Measurements from ENCODE around the gene PROSER3. TPM values are rescaled to one million over a fixed set of nuclear protein-coding genes. Genes with fewer than 3 reads are reported as not detected.

PROSER3 gene
- total and polyA plus RNA-seq, 2 of the 13 experiments (the other 11 are each of a cell fraction or from before 2014, with no cell fraction given) = 5.1 to 5.7 TPM

DNA sequence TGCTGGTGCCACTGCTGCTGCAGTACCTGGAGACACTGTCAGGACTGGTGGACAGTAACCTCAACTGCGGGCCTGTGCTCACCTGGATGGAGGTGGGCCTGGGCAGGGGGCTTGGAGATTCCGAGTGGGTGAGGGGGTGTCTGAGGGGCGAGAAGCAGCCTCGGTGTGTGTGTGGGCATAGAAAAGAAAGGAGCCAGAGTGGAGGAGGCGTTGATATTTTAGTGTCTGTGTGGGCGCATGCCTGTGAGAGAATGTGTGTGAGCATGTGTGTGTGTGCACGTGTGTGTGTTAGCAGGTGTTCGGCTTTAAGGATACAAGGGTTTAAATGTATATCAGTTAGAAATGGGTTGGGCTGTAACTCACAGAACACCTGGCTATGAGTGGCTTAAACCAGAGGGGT, 21.1 kb downstream of the PROSER3 start:
- intact Hi-C loops (cut with micrococcal nuclease; ENCODE audit: unreplicated experiment) = loop anchor here (5.0 kb wide), 1 partner anchor 33 kb away; the partner anchor contains the start of gene PRODH2
- Histone ChIP-seq H3K36me3 (replicated peaks in 1 of 2; ENCODE audit: control insufficient read depth in 1 of 2, insufficient read depth in 2 of 2, low read length in 2 of 2) (peaks cover 0 to 2% of the 10 kb centered on the region in 2 experiments; a peak in 2 of 5 replicates), H3K4me1 (ENCODE audit: insufficient read depth, low read length) (peaks cover 47% of the 10 kb centered on the region), H3K4me2 (ENCODE audit: low read depth, low read length) (no peak overlapping the region), H2AFZ (ENCODE audit: low read length) (no peak overlapping the region), H3K27ac (ENCODE audit: extremely low read length, insufficient read depth, low read length) (no peak overlapping the region), H3K4me3 (replicated peaks in 1 of 3; ENCODE audit: insufficient read depth in 1 of 3, low read depth in 2 of 3, low read length in 3 of 3) (no peak overlapping the region), H3K9ac (ENCODE audit: insufficient read depth, low read depth, low read length) (no peak overlapping the region), H4K20me1 (ENCODE audit: insufficient read depth, low read length) (no peaks in the 10 kb centered on the region), H3K27me3 (ENCODE audit: control insufficient read depth in 1 of 2, insufficient read depth in 2 of 2, low read length in 2 of 2) (no peaks in the 10 kb centered on the region), H3K79me2 (ENCODE audit: insufficient read depth, low read length) (no peaks in the 10 kb centered on the region), H3K9me3 (ENCODE audit: low read length) (no peaks in the 10 kb centered on the region)
- ChIA-PET CTCF (ENCODE audit: low intra/inter-chr PET ratio, low total read pairs) (no interaction called here), POLR2A (no interaction called here)
- DNase-seq (ENCODE audit: low spot score) (no peak), FAIRE-seq (no peak), ATAC-seq (no peak)
- no peak for TF ChIP-seq SSRP1 (CRISPR knock-in tag; IDR thresholded peaks at IDR 0.05)
- no peak for TF ChIP-seq ZNF124 (CRISPR knock-in tag; IDR thresholded peaks at IDR 0.05)
- no peak for TF ChIP-seq ZBTB20 (CRISPR knock-in tag; IDR thresholded peaks at IDR 0.05; ENCODE audit: borderline replicate concordance, low read depth)
- no peak for TF ChIP-seq ZNF619 (CRISPR knock-in tag; IDR thresholded peaks at IDR 0.05)
- TF ChIP-seq HOXD1 (CRISPR knock-in tag; IDR thresholded peaks at IDR 0.05) = no peak
- TF ChIP-seq, protein P1, sequence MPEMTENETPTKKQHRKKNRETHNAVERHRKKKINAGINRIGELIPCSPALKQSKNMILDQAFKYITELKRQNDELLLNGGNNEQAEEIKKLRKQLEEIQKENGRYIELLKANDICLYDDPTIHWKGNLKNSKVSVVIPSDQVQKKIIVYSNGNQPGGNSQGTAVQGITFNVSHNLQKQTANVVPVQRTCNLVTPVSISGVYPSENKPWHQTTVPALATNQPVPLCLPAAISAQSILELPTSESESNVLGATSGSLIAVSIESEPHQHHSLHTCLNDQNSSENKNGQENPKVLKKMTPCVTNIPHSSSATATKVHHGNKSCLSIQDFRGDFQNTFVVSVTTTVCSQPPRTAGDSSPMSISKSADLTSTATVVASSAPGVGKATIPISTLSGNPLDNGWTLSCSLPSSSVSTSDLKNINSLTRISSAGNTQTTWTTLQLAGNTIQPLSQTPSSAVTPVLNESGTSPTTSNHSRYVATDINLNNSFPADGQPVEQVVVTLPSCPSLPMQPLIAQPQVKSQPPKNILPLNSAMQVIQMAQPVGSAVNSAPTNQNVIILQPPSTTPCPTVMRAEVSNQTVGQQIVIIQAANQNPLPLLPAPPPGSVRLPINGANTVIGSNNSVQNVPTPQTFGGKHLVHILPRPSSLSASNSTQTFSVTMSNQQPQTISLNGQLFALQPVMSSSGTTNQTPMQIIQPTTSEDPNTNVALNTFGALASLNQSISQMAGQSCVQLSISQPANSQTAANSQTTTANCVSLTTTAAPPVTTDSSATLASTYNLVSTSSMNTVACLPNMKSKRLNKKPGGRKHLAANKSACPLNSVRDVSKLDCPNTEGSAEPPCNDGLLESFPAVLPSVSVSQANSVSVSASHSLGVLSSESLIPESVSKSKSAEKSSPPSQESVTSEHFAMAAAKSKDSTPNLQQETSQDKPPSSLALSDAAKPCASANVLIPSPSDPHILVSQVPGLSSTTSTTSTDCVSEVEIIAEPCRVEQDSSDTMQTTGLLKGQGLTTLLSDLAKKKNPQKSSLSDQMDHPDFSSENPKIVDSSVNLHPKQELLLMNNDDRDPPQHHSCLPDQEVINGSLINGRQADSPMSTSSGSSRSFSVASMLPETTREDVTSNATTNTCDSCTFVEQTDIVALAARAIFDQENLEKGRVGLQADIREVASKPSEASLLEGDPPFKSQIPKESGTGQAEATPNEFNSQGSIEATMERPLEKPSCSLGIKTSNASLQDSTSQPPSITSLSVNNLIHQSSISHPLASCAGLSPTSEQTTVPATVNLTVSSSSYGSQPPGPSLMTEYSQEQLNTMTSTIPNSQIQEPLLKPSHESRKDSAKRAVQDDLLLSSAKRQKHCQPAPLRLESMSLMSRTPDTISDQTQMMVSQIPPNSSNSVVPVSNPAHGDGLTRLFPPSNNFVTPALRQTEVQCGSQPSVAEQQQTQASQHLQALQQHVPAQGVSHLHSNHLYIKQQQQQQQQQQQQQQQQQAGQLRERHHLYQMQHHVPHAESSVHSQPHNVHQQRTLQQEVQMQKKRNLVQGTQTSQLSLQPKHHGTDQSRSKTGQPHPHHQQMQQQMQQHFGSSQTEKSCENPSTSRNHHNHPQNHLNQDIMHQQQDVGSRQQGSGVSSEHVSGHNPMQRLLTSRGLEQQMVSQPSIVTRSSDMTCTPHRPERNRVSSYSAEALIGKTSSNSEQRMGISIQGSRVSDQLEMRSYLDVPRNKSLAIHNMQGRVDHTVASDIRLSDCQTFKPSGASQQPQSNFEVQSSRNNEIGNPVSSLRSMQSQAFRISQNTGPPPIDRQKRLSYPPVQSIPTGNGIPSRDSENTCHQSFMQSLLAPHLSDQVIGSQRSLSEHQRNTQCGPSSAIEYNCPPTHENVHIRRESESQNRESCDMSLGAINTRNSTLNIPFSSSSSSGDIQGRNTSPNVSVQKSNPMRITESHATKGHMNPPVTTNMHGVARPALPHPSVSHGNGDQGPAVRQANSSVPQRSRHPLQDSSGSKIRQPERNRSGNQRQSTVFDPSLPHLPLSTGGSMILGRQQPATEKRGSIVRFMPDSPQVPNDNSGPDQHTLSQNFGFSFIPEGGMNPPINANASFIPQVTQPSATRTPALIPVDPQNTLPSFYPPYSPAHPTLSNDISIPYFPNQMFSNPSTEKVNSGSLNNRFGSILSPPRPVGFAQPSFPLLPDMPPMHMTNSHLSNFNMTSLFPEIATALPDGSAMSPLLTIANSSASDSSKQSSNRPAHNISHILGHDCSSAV (CRISPR knock-in tag; IDR thresholded peaks at IDR 0.05; ENCODE audit: borderline replicate concordance) = no peak
- no peak for TF ChIP-seq RFXANK (CRISPR knock-in tag; IDR thresholded peaks at IDR 0.05)
- in situ Hi-C loops (cut with HindIII; ENCODE audit: extremely low pct_ligation_motif_present, low pct_unique_long_range_greater_than_20kb) = no loop called here
- WGBS (ENCODE audit: low lambda C conversion rate) = 94% methylated on average over 8 of the region's 8 CpGs
- no TSS peak for BruUV-seq (replicated peaks)

All from HepG2 (cell line).